ENCODE results near the gene MORC4.
"Not testable (repeated sequence)": the region's sequence is repeated elsewhere in the genome, so short reads cannot be mapped to it uniquely, and the experiment has no call there.

The MORC4 gene

DNA sequence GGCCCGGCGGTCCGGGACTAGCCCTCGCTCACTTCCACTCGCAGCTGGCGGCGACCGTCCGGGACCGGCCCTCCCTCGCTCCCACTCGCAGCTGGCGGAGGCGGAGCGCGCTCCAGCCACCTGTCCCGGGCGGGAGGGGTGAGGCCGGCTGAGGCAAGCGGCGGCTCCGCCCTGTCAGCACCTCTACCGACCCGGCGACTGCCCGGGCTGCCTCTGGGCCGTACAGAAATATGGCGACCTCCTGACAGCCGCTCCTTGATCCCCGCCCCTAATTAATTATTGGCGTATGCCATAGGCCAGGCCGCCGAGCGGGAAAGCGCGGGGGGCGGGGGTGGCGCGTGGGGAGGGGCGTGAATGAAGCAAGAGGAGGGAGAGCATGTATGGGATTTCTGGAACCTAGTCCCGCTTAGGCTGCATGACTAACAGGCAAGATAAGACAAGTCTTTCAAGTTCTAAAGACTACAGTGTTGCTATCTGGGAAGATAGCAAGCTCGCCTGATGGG is at the start of gene MORC4:
Gene MORC4 (minus strand): TSS at position 200 of the 503 bp plus-strand sequence. CDS start 243 bp downstream, outside the sequence.
- DNase-seq (ENCODE audit: low spot score), result peak; percentile 67

DNA sequence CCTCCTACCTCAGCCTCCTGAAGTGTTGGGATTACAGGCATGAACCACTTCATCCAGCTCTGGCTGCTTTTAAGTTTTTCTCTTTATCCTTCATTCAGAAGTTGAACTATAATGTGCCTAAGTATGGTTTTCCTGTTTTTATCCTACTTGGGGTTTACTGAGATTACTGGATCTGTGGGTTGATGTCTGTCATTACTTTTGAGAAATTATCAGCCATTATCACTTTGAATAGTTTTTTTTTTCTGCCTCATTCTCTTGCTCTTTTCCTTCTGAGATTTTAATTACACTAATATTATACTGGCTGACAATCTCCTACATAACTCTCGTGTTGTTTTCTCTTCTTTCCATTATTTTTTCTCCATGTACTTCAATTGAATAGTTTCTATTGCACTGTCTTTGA is 47.6 kb upstream of the MORC4 start:
- no peak for DNase-seq (ENCODE audit: low spot score)

DNA sequence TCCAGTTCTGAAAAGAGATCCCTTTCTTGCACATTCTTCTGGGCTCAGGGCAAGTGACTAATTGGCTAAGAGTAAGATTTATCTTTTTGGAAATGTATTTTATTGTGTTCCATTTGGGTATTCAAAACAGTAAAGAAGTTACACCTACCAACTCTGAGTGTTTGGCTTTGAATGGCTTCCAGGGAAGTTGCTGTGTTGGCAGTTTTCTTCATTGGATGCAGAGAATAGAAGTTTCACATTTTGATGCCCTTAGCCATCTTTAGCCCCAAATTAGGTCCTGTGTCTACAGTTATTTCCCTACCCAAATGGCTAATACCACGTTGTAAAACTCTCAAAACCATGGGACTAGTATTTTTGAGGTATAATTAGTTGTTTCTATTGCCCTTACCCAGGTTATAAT is 29.7 kb upstream of the MORC4 start:
- DNase-seq (ENCODE audit: low spot score), result no peak

DNA sequence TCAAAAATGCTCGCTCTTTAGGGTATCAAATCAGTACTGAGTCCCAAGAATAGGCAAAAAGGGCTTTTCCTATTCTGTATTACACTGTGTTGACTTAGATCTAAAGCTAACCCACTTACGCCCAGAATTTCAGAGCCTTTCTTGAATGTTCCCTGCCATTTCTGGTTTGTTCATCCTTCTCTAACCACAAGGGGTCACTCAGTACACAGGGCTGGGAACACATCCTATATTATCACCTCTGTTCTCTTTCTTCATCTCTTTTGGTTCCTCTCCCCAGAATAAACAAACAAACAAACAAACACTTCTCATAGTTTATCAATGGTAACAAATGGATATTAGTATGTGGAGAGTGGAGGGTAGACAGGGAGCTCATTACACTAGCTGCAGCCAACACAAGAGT is 25.5 kb upstream of the MORC4 start:
- peak; percentile 10 for DNase-seq (ENCODE audit: low spot score)

DNA sequence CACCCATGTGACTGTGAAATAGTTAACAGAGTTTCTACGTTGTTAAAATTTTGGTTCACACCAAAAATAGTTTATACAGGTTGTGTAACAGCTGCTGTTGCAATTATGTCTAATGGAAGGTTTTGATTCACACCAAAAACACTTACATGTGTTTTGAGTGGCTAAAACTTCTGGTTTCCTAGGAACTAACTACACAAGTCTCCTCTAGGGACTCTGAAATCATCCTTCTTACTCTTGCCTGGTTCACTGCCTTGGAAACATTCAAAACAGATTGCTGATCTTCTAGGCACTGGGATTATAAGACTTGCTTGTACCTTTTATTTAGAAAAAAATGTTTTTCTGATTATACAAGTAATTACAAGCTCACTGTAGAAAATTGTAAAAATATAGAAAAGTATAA is 14.9 kb upstream of the MORC4 start:
- no peak for DNase-seq (ENCODE audit: low spot score)

DNA sequence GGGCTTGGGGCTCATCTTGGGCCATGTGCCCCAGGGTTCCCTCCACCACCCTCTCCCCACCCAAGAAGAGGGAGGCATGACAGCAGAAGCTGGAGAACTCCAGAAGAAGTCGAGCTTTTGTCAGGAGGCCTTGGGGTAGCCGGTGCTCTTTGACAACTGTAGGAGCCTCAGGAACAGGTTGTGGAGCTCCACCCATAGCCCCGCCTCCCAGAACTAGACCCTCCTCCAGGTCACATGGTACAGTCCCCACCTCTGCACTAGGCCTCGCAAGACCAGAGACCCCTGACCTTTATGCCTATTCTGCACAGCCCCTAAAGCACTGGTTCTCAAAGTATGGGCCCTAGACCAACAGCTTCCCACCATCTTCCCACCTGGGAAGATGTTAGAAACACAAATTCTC is 8.0 kb upstream of the MORC4 start:
- no peak for DNase-seq (ENCODE audit: low spot score)

DNA sequence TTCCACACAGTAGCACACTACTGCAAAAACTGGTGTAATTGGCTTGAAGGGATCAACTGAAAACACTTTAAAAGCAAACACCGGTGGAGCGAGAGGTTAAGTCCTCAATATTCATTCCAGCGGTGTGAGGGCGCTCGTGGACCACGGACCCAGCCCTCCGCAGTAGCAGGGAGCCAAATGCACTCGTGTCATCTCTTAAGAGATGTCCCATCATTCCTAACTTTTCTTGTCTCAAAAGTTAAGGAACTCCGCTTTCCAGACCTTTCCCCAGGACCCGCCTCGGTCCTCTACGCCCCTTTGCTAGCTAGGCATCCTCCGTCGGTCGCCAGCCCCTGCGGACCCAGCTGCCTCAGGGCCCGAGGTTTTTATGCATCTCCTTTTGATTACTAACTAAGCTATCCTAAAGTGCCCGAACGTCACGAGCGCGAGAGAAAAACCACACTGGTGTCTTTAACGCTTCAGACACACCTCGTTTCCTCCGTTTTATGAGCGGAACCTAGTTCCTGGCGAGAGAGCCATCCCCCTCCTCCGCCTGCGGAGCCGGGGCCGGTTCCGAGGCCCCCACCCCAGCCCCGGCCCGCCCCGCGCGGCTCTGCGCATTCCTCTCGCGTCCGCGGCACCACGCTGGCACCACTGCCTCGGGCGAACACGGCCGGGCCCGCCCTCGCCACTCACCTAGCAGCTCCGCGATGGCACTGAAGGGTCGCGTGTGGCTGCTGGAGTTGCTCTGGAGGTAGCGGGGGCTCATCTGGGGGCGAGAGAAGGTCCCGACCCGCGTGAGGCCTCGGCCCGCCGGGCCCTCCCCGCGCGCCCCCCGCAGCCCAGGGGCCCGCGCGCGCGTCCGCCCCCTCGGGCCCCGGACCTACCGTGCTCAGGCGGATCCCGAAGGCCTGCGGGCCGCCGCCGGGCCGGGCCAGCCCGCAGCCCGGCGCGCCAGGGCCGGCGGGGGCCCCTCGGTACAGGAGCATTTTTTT is 723 bp downstream of the MORC4 start:
- DNase-seq (ENCODE audit: low spot score), result peak; percentile 42

DNA sequence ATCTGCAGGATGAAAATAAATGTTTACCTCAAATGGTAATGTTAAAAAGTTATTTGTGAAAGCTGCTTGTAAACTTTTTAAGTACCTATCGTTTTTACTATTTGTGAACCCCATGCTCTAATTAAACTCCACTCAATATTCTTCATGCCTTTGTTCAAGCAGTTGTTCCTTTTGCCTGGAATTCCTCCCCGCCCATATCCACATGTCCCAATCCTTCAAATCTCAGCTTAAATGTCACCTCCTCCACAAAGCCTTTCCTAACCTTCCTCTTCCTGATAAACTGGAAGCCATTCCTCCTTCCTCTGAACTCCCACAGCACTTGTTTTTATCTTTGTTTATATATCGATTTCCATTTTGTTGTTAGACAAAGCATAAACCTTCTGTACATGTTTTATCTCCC is 2.4 kb downstream of the MORC4 start:
- no peak for DNase-seq (ENCODE audit: low spot score)

DNA sequence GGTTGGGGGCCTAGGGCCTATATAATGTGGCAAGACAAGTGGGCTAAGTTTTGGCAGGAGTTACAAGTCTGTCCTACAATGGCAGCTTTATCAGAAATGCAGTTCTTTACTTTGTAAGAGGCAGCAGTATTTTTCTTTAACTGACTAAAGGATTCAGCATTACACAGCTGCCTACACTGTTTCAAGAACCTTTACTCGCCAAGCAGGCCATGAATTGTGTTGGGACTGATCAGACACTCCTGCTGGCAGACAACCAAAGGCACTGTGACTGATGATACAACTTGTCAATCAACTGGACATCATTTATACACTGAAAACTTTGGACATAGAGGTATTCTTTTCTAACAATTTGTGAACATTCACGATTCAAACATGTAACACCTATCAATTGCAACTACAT is 4.3 kb downstream of the MORC4 start:
- no peak for DNase-seq (ENCODE audit: low spot score)

DNA sequence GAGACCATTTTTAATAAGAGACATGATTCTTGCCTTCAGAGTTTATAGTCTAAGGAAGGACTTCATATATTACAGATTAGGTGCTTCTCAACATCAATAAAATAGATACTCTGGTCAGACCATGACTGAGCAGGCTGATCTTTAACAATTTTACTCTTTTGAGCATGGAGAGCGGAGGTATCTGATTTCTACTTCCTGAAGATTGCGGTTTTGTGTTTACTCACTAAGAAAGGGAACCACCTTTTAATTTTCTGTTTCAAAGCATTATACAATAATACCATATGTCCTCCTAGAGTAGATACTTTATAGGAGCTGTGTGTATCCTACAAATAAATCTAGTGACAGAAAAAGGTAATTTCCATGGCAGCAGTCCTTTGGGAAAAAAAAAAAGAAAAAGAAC is 12.5 kb downstream of the MORC4 start:
- peak; percentile 0 for DNase-seq (ENCODE audit: low spot score)

DNA sequence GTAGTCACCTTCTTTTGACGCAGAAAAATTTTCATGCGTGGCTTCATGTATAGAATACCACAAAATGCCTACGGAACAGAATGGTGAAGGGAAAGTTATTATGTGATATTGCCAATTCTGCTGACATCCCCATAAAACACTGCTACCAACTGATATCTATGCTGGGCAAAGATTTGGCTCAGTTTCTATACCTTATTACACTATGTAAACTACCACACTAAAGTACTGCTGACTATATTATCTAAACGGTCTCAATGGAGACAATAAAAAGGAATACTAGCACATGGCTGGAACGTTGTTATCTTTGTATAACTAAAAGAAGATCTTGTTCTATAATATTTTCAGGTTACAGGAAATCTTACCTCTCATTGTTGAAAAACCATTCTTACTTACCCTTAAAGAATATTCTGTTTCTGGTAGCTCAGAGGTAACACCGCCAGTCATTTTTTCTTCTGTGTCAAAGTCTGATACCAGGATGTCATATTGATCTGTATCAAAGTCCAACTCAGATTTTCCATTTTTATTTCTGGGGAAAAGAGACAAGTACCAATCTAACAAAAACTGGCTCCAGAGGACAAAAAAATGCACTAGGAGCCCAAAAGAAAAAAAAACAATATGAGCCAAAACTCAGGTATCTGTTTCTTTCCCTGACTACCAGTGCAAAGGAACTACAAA is 18.9 kb downstream of the MORC4 start:
- DNase-seq (ENCODE audit: low spot score), result no peak

DNA sequence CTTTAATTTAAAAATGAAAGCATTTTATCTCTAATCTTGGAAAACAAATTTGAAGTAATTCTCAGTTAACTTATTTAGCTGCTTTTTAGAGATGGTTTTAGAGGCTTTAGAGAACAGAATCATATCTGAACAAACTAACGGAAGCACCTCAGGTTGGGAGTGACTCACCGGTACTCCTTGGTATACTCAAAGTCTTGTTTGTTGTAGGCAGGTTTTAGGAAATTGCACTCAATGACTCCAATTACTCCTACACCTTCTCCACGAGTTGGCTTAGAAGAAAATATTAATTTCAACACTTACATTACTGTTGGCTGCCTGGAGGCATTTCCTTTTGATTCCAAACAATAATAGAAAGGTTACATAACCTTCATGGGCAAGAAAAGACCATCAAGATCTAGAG is 23.6 kb downstream of the MORC4 start:
- DNase-seq (ENCODE audit: low spot score), result no peak

DNA sequence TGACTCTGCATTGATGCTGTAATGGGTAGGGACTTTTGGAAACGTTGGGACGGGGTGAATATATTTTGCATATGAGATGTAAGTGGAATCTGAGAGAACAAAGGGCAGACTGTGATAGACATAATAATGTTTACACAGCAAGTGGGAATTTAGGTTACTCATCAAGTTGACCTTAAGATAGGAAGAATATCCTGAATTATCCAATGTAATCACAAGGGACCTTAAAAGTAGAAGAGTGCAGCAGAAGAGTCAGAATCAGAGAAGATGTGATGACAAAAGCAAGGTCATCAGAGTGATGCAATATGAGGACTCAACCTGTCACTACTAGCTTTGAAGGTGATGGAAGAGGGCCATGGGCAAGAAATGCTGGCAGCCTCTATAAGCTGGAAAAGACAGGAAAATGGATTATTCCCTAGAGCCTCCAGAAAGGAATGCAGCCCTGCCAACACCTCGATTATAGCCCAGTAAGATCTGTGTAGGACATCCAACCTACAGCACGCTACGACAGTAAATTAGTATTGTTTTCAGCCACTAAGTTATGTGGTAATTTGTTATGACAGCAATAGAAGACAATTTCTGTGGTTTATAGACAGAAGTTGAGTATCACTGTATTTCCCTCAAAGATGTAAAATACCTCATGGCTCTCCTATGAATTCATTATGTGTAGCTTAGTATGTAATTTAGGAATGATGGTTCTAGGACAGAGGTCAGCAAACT is 26.4 kb downstream of the MORC4 start:
- no peak for DNase-seq (ENCODE audit: low spot score)

DNA sequence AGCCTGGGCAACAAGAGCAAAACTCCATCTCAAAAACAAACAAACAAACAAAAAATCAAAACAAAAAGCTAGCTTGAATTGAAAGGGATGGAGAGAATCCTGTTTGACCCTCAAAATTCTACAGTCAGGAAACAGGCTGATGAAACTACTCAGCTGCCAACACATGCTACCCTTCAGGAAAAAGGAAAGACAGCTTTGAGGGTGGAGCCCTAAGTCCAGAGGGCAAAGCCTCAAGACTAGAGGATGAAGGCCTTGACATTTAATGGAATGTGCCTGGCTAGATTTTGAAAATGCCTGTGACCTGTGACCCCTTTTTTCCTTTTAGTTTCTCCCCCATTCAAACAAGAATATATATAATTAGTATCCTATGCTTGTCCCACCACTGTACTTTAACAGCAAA is 27.1 kb downstream of the MORC4 start:
- no peak for DNase-seq (ENCODE audit: low spot score)

DNA sequence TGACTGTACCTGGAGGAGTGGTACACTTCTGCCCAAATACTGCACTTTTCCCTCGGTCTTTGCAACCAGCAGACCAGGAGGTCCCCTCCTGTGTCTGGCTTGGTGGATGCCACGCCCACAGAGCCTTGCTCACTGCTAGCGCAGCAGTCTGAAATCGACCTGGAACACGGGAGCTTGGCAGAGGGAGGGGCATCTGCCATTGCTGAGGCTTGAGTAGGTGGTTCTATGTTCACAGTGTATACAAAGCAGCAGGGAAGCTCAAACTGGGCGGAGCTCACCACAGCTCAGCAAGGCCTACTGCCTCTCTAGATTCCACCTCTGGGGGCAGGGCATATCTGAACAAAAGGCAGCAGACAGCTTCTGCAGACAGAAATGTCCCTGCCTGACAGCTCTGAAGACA is 33.5 kb downstream of the MORC4 start:
- not testable (repeated sequence) for DNase-seq (ENCODE audit: low spot score)

DNA sequence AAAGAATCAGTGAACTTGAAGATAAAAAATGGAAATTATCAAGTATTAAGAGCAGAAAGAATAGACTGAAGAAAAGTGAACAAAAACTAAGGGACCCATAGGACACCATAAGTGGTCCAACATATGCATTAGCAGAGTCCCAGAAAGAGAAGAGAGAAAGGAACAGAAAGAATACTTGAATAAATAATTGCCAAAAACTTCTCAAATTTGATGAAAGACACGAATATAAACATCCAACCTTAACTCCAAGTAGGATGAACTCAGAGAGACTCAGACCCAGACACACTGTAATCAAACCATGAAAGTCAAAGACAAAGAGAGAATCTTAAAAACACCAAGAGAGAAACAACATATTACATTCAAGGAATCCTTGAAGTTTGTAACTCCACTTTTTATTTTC is 35.7 kb downstream of the MORC4 start:
- no peak for DNase-seq (ENCODE audit: low spot score)

DNA sequence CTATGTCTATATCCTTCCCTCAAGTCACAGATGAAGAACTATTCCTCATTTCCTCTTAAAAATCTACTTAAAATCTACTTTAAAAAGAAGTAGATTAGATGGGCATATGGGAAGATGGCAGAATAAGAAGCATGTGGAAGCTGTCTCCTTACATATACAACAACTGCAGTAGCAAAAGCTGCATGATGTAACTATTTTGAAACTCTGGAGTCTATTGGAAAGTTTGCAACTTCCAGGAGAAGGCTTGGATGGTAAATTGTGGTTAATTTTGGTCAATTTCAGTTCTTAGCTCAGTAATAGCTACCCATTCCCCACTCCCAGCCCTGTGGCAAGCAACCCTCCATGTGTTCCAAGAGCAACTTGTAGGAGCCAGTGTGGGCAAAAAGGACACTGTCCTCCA is 36.9 kb downstream of the MORC4 start:
- DNase-seq (ENCODE audit: low spot score), result no peak

DNA sequence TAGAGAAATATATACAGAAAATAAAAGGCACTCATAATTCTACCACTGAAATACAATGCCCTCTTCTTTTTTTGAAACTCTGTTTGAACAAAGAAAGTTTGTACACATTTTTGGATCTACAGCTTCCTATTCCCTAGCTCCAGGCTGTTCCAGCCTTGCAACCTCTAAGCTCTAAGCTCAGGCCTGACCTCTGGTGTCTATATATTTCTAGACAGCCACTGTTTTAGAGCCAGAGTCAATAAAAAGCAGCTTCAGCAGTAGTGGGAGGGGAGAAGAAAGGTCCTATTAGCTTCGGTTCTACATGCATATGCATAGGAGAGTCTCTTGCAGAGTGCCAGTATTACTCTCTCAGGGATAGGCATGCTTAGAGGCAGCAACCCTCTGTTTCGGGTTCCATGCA is 40.1 kb downstream of the MORC4 start:
- no peak for DNase-seq (ENCODE audit: low spot score)

DNA sequence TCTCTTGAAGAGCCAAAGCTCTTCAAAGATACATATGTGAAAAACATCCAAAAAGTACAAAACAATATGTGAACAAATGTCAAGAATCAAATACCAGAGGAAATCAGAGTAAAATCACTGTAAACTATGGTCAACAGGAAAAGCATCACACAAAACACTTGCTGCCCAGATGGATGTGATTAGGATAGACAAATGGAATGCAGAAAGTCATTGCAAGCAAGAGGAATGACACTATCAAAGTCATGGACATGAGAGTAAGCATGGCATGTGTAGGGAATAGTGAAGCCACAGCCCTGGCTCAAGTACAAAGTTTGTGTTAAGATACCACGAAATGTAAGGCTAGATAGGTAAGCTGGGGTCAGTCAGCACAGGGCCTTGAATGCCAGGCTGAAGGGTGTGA is 42.2 kb downstream of the MORC4 start:
- no peak for DNase-seq (ENCODE audit: low spot score)

DNA sequence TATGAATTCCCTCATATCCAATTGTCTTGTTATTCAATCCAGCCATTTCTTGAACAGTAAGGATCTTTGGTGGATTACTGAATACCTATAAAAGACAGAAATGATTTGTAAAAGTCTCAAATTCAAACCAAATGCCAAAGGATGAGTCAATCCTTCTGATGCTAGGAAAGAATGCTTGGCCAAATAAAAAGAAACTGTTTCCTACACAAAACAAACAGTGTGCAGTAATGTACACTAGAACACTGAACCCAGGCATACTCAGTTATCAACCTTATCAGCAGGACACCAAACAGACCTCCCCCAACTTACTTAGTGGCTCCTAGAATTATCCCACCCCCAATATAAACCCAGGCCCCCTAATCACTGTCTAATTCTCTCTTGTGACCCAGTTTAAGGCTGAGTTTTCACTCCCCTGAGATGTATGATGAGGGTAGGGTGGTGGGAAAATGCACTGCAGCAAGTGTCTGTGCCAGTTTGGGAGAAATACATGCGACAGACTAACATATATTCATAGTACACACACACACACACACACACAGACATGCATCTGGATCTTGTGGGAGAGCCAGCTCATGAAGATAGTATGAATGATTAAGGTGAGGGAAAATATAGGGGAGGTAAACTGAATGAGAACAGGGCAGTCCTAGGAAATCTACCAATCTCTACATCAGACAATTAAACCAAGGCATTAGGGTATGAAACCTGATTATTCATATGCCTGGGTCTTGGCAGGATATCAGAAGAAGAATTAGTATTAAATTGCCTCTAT is 44.8 kb downstream of the MORC4 start:
- DNase-seq (ENCODE audit: low spot score), result no peak

DNA sequence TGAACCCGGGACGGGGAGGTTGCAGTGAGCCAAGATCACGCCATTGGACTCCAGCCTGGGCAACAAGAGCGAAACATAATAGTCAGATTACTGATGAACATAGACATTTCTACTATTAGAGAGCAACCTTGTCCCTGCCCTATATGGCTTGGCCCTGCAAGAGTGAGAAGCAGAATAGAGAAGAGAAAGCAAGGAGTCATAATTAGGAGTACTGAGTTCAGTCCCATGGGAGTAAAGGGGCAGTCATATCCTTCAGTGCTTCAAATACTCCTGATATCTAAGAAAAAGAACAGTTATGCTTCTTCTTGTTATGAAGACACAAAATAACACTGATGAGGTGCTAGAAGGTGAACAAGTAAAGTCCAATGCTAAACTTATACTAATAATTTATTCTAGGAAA is 46.0 kb downstream of the MORC4 start:
- no peak for DNase-seq (ENCODE audit: low spot score)

DNA sequence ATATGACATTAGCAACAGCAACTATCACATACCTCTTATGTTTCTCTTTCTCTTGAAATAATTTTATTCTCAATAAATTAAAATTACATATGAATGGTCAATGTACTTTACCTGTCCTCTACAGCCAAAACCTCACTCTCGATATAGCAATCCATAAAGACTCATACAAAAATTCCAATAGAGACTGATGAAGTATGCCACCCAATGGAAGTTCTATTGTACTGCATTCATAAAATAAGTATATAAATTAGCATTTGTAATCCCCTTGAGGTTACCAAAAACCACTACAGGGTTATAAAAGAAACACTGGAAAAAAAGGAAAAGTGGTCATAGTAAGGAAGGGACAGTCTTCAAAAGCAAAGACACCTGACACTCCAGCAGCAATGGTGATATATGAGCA is 47.0 kb downstream of the MORC4 start:
- no peak for DNase-seq (ENCODE audit: low spot score)

All from CD4-positive, alpha-beta T cell treated with Interleukin-2 at 100 ng/mL for 4 hours (primary cell).